ENCODE results near the gene IFNGR1.

DNA sequence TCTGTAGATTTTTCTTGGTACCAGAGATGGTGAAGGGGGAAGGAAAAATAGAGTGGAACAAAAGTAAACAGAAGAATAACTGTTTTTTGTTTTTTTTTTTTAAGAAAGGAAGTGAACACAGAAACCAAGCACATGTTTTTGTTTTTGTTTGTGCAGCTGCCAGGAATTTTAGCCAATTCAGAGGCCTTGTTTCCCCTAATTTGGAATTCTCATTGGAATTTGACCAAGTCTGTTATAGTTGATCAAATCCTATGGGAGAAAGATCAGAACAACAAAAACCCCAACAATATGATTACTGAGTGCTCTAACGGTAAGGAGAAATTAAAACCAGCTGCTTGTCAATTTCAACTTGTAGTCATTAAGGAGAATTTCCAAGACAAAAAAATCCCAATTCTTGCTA lies 27.5 kb downstream of the IFNGR1 start:
- TF ChIP-seq, protein P1, sequence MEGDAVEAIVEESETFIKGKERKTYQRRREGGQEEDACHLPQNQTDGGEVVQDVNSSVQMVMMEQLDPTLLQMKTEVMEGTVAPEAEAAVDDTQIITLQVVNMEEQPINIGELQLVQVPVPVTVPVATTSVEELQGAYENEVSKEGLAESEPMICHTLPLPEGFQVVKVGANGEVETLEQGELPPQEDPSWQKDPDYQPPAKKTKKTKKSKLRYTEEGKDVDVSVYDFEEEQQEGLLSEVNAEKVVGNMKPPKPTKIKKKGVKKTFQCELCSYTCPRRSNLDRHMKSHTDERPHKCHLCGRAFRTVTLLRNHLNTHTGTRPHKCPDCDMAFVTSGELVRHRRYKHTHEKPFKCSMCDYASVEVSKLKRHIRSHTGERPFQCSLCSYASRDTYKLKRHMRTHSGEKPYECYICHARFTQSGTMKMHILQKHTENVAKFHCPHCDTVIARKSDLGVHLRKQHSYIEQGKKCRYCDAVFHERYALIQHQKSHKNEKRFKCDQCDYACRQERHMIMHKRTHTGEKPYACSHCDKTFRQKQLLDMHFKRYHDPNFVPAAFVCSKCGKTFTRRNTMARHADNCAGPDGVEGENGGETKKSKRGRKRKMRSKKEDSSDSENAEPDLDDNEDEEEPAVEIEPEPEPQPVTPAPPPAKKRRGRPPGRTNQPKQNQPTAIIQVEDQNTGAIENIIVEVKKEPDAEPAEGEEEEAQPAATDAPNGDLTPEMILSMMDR (IDR thresholded peaks at IDR 0.05) = no peak
- TF ChIP-seq SIN3A (IDR thresholded peaks at IDR 0.05; ENCODE audit: borderline replicate concordance, insufficient read depth, low read depth, low read length) = no peak
- TF ChIP-seq POLR2AphosphoS5 (IDR thresholded peaks at IDR 0.05; ENCODE audit: low read depth, low read length) = no peak
